ENCODE measurements around the gene CCDC138.
A peak's percentile ranks its signal among the peaks of the same experiment; 100 is the strongest.

CCDC138 gene

GRCh38 chr2:108922141-108922915 lies 135.8 kb downstream of the CCDC138 start:
- H3K27me3 Mint-ChIP-seq = no peaks in the 10 kb centered on the region
- H3K27ac Mint-ChIP-seq = peak overlapping the region; percentile 0
- no peaks in the 10 kb centered on the region for H3K9me3 Mint-ChIP-seq
- no peaks in the 10 kb centered on the region for H3K4me1 Mint-ChIP-seq
- no peak for ATAC-seq (replicated peaks)
- H3K4me3 Mint-ChIP-seq = no peak overlapping the region
- no peaks in the 10 kb centered on the region for H3K36me3 Mint-ChIP-seq
- DNase-seq = no peak

- Mint-ChIP-seq H3K4me1 (no peaks in the 10 kb centered on the region), H3K4me3 (no peak overlapping the region), H3K27me3 (peaks cover 0 to under 1% of the 10 kb centered on the region in 2 donors), H3K27ac (no peak overlapping the region), H3K9me3 (no peaks in the 10 kb centered on the region), H3K36me3 (no peaks in the 10 kb centered on the region)
- DNase-seq (no peak), ATAC-seq (replicated peaks) (no peak)
Measured at GRCh38 chr2:108923019-108923700, 136.6 kb downstream of the CCDC138 start.

- Mint-ChIP-seq H3K9me3 (no peaks in the 10 kb centered on the region), H3K36me3 (no peaks in the 10 kb centered on the region), H3K4me3 (no peak overlapping the region), H3K27ac (no peak overlapping the region), H3K27me3 (peaks cover 0 to 5% of the 10 kb centered on the region in 2 donors), H3K4me1 (peaks cover 0 to 1% of the 10 kb centered on the region in 2 donors)
- DNase-seq (no peak), ATAC-seq (replicated peaks) (no peak)
Measured at GRCh38 chr2:108923736-108924579, 137.4 kb downstream of the CCDC138 start.

DNA sequence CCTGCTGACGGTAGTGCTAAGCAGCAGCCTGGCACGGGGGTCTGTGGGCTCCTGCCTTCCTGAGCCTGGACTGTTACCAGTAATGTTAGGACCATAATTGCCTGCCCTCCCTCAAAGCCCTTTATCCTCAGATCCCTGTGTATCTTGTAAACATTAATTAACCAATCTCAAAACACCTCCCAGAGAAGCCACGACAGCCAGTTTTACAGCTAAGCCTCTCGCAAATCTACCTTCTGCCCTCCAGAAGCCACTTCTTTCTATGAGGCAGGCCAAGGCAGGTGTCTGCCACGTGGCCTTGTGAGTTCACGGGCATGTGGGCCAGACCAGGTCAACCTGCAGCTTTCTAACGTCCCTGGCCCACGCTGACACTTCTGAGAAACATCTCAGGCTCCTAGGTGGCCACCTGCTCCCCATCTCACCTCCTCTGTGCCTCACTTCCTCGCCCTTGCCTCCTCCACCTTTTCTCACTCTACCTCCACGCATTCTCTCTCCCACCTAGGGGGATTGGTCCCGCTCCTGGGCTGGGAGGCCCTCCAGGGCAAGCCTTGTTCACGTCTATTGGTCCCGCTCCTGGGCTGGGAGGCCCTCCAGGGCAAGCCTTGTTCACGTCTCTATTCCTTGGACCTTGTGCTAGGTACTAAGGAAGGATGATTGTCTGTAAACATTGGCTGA lies 138.1 kb downstream of the CCDC138 start:
- ATAC-seq (replicated peaks) (no peak), DNase-seq (no peak)
- peaks cover 0 to 5% of the 10 kb centered on the region in 2 donors for H3K27me3 Mint-ChIP-seq
- H3K9me3 Mint-ChIP-seq = no peaks in the 10 kb centered on the region
- no peak overlapping the region for H3K4me3 Mint-ChIP-seq
- H3K36me3 Mint-ChIP-seq = no peaks in the 10 kb centered on the region
- H3K4me1 Mint-ChIP-seq = peaks cover 0 to 1% of the 10 kb centered on the region in 2 donors
- no peak overlapping the region for H3K27ac Mint-ChIP-seq

DNA sequence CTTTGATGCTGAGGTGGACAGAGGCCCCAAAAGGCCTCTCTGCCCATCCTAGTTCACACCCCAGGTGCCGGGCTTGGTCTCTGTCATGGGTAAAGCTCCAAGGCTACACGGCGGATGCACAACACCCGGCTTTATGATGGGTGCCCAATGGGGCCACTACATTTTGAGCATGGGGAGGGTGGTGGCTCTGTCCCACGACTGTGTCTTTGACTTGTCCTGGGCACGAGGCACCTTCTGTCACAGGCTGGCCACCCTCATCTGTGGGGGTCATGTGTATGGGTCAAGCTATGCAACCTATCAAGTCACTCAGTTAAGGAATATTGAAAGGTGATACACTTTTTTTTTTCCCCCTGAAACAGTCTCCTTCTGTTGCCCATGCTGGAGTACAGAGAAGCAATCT lies 138.7 kb downstream of the CCDC138 start:
- Mint-ChIP-seq H3K9me3 (no peaks in the 10 kb centered on the region), H3K27ac (no peak overlapping the region), H3K4me1 (peaks cover 0 to 1% of the 10 kb centered on the region in 2 donors), H3K36me3 (no peaks in the 10 kb centered on the region), H3K4me3 (no peak overlapping the region), H3K27me3 (peaks cover 0 to 5% of the 10 kb centered on the region in 2 donors)
- DNase-seq = no peak
- no peak for ATAC-seq (replicated peaks)

DNA sequence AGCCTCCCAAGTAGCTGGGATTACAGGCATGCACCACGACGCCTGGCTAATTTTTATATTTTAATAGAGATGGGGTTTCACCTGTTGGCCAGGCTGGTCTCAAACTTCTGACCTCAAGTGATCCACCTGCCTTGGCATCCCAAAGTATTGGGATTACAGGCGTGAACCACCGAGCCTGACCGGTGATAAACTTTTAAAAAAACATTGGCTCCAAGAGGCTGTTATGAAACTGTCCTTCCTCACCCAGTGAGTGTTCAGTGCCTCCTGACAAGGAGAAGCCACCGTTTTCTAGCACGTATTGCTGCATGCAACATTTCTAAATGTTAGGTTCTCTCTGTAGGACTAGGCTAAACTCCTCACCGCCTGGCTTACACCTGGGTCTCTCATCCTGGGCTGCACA lies 139.2 kb downstream of the CCDC138 start:
- no peak overlapping the region for H3K4me3 Mint-ChIP-seq
- no peaks in the 10 kb centered on the region for H3K9me3 Mint-ChIP-seq
- peaks cover 0 to 5% of the 10 kb centered on the region in 2 donors for H3K27me3 Mint-ChIP-seq
- H3K4me1 Mint-ChIP-seq = peaks cover 0 to 1% of the 10 kb centered on the region in 2 donors
- no peak overlapping the region for H3K27ac Mint-ChIP-seq
- ATAC-seq (replicated peaks) (no peak), DNase-seq (no peak)
- H3K36me3 Mint-ChIP-seq = no peaks in the 10 kb centered on the region

All from stimulated activated naive B cell treated with anti-CD40 and anti-IgM and Interleukin-4, amounts not matched to agents 10 μg/mL and 1 μg/mL and 100 μg/mL, for 72 hours (primary cell).